Airway epithelial cell (primary cell): Measurements from ENCODE around the gene GNAT1. TPM values are rescaled to one million over a fixed set of nuclear protein-coding genes. Genes with fewer than 3 reads are reported as not detected.

ENCODE experiments used
- total RNA-seq: library from RNA; depleted of rRNA; stranded (reverse); fragments of >200 nt; gene quantifications from 2 replicates; pipeline ENCODE4 v1.2.3, GENCODE V29; 2015

GNAT1 gene
- total RNA-seq, result 0.35 TPM in 1 of 2 replicates, not detected in the other

GRCh38 chr3:50190936-50191660 is at the start of gene GNAT1:
Gene GNAT1 (plus strand): TSS chr3:50191610. CDS start chr3:50191726, 116 bp downstream.

GRCh38 chr3:50154840-50155490 is 36.4 kb upstream of the GNAT1 start, which contains the start of gene SEMA3F:
Gene SEMA3F (plus strand): TSS chr3:50155324. CDS start chr3:50159623, 4,299 bp downstream.

GRCh38 chr3:50204804-50205412 is 13.5 kb downstream of the GNAT1 start, which contains the start of gene SLC38A3:
Gene SLC38A3 (plus strand): TSS chr3:50205271. CDS start chr3:50214200, 8,929 bp downstream.

DNA sequence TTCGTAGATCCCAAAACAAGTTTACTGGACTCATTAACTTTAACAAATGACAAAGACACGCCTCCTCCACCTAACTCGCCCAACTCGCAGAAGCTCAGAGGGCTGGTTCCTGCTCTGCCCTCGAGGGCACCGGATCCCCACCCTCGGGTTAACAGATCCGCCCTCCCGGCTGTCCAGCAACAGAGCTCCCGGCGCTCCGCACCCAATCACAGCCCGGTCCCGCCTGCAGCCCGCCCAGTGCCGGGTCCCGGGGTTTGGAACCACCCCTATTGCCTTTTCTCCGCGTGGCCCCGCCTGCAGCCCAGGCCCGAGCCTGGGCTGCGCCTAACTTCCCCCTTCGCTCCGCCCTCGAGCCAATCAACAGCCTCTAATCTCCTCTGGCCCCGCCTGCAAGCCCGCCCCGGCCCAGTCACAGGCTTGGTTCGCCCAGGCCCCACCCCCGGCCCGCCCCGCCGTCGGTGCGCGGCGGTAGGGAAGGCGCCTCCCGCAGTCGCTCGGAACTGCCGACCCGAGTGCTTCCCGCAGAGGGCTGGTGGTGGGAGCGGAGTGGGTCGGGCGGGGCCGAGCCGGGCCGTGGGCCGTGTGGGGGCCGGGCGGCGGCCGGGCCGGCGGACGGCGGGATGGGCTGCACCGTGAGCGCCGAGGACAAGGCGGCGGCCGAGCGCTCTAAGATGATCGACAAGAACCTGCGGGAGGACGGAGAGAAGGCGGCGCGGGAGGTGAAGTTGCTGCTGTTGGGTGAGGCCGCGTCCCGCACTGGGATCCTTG is 44.5 kb downstream of the GNAT1 start, which contains the start of gene GNAI2:
GNAI2 (plus strand) TSS at position 489 of the 768 bp plus-strand sequence; CDS start at position 621, 132 bp downstream.

Other genes starting within 250 kb of the GNAT1 start
- gene RBM5, start 102.7 kb upstream of the GNAT1 start, total RNA-seq, result 30.3 and 59.5 TPM in 2 replicates
- 183 and 242 TPM in 2 replicates for gene SEMA3F, start 36.3 kb upstream of the GNAT1 start, total RNA-seq
- 0.23 TPM in 1 of 2 replicates, not detected in the other for gene SLC38A3, start 13.7 kb downstream of the GNAT1 start, total RNA-seq
- 186 and 226 TPM in 2 replicates for gene GNAI2, start 44.6 kb downstream of the GNAT1 start, total RNA-seq
- gene SEMA3B, start 77.5 kb downstream of the GNAT1 start, total RNA-seq, result 3.9 and 5.4 TPM in 2 replicates
- gene LSMEM2, start 87.5 kb downstream of the GNAT1 start, total RNA-seq, result not detected in 2 replicates
- 135 and 138 TPM in 2 replicates for gene IFRD2, start 100.8 kb downstream of the GNAT1 start, total RNA-seq
- 13.4 and 19.0 TPM in 2 replicates for gene HYAL3, start 107.8 kb downstream of the GNAT1 start, total RNA-seq
- gene NAA80, start 107.8 kb downstream of the GNAT1 start, total RNA-seq, result 28.8 and 38.5 TPM in 2 replicates
- gene HYAL1, start 112.0 kb downstream of the GNAT1 start, total RNA-seq, result 29.3 and 29.6 TPM in 2 replicates
- gene HYAL2, start 131.1 kb downstream of the GNAT1 start, total RNA-seq, result 81.7 and 102 TPM in 2 replicates
- gene TUSC2, start 136.6 kb downstream of the GNAT1 start, total RNA-seq, result 32.7 and 56.4 TPM in 2 replicates
- 20.2 and 21.0 TPM in 2 replicates for gene RASSF1, start 149.2 kb downstream of the GNAT1 start, total RNA-seq
- 1.1 and 1.4 TPM in 2 replicates for gene ZMYND10, start 154.1 kb downstream of the GNAT1 start, total RNA-seq
- 14.7 and 17.4 TPM in 2 replicates for gene NPRL2, start 159.2 kb downstream of the GNAT1 start, total RNA-seq
- 24.9 and 28.8 TPM in 2 replicates for gene CYB561D2, start 159.3 kb downstream of the GNAT1 start, total RNA-seq
- gene TMEM115, start 167.9 kb downstream of the GNAT1 start, total RNA-seq, result 54.4 and 56.9 TPM in 2 replicates